Neural progenitor cell (in vitro differentiated cells): Measurements from ENCODE around the gene ZSCAN4. TPM values are rescaled to one million over a fixed set of nuclear protein-coding genes. Genes with fewer than 3 reads are reported as not detected.

Experiments used
- DNase-seq: peaks from one replicate; pipeline ENCODE4 v3.0.0-alpha.2; 2016; ENCODE audit warnings: low spot score
- H2AFZ ChIP-seq: fragments of 200-600 bp; sonication (generic); replicated peaks from 2 replicates; pipeline ENCODE4 v1.6.1; 2016; ENCODE audit warnings: antibody characterized with exemption
- H3F3A ChIP-seq: fragments of 200-600 bp; sonication (generic); 2 replicates; pipeline ENCODE4 v1.6.1; 2016; ENCODE audit warnings: antibody characterized with exemption, low read depth
- H3K27ac ChIP-seq: fragments of 200-600 bp; sonication (generic); 2 replicates; pipeline ENCODE4 v1.5.1; 2016; ENCODE audit warnings: mild to moderate bottlenecking
- H3K27me3 ChIP-seq: fragments of 200-600 bp; sonication (generic); 2 replicates; pipeline ENCODE4 v1.6.1; 2016; ENCODE audit warnings: mild to moderate bottlenecking, moderate library complexity
- H3K36me3 ChIP-seq: fragments of 200-600 bp; sonication (generic); 2 replicates; pipeline ENCODE4 v1.5.1; 2016
- H3K4me1 ChIP-seq: fragments of 200-600 bp; sonication (generic); 2 replicates; pipeline ENCODE4 v1.6.1; 2016; ENCODE audit warnings: mixed run types
- H3K4me2 ChIP-seq: fragments of 200-600 bp; sonication (generic); 2 replicates; pipeline ENCODE4 v1.6.1; 2016
- H3K4me3 ChIP-seq: fragments of 200-600 bp; sonication (generic); 2 replicates; pipeline ENCODE4 v1.5.1; 2016
- H3K79me2 ChIP-seq: fragments of 200-600 bp; sonication (generic); 2 replicates; pipeline ENCODE4 v1.6.1; 2016; ENCODE audit warnings: low read depth
- H3K9ac ChIP-seq: fragments of 200-600 bp; sonication (generic); 2 replicates; pipeline ENCODE4 v1.6.1; 2016
- H3K9me3 ChIP-seq: fragments of 200-600 bp; sonication (generic); 2 replicates; pipeline ENCODE4 v1.5.1; 2016; ENCODE audit warnings: low read depth
- H4K20me1 ChIP-seq: fragments of 200-600 bp; sonication (generic); 2 replicates; pipeline ENCODE4 v1.6.1; 2016; ENCODE audit warnings: low read depth
- H3K27ac Mint-ChIP-seq: 3 replicates; pipeline ENCODE4 v1.8.0; 2021; ENCODE audit warnings: mixed read lengths
- H3K27me3 Mint-ChIP-seq: 2 replicates; pipeline ENCODE4 v1.8.0; 2022; ENCODE audit warnings: low read depth, mild to moderate bottlenecking, inconsistent platforms, moderate library complexity, mixed read lengths; ENCODE audit not compliant: insufficient read depth
- H3K36me3 Mint-ChIP-seq: 3 replicates; pipeline ENCODE4 v1.8.0; 2021; ENCODE audit warnings: mixed read lengths
- H3K4me1 Mint-ChIP-seq: 3 replicates; pipeline ENCODE4 v1.8.0; 2021; ENCODE audit warnings: mixed read lengths
- H3K4me3 Mint-ChIP-seq: 3 replicates; pipeline ENCODE4 v1.8.0; 2021; ENCODE audit warnings: mild to moderate bottlenecking, moderate library complexity, mixed read lengths
- H3K9me3 Mint-ChIP-seq: 3 replicates; pipeline ENCODE4 v1.8.0; 2020; ENCODE audit warnings: mixed read lengths
- CTCF ChIP-seq: fragments of 200-600 bp; sonication (generic); IDR thresholded peaks from 2 replicates; pipeline ENCODE4 v1.5.1; 2017; ENCODE audit warnings: antibody characterized with exemption, mild to moderate bottlenecking
- EZH2 ChIP-seq: fragments of 200-600 bp; sonication (generic); IDR thresholded peaks from 2 replicates; pipeline ENCODE4 v1.6.1; 2017; ENCODE audit warnings: antibody characterized with exemption, mild to moderate bottlenecking, moderate library complexity
- EZH2phosphoT487 ChIP-seq: fragments of 200-600 bp; sonication (generic); IDR thresholded peaks from 2 replicates; pipeline ENCODE4 v1.6.1; 2017; ENCODE audit warnings: antibody characterized with exemption
- total RNA-seq: library from RNA; depleted of rRNA; stranded (reverse); fragments of >200 nt; gene quantifications from 2 replicates; pipeline ENCODE4 v1.2.3, GENCODE V29; 2015; ENCODE audit warnings: low replicate concordance

Gene ZSCAN4
- total RNA-seq, 1 donor from 2014 or later: not detected

- Histone ChIP-seq H3K9me3 (no peaks in the 10 kb centered on the region), H3K4me2 (no peak overlapping the region), H3K36me3 (peaks cover 8% of the 10 kb centered on the region), H2AFZ (no peak overlapping the region), H3K27ac (no peak overlapping the region), H3K79me2 (peaks cover 6% of the 10 kb centered on the region), H3K9ac (no peak overlapping the region), H3K4me1 (no peaks in the 10 kb centered on the region), H3K27me3 (no peaks in the 10 kb centered on the region), H3K4me3 (no peak overlapping the region), H3F3A (no peaks in the 10 kb centered on the region), H4K20me1 (no peaks in the 10 kb centered on the region)
- Mint-ChIP-seq H3K27me3 (peaks cover 4% of the 10 kb centered on the region), H3K4me1 (no peaks in the 10 kb centered on the region), H3K36me3 (peaks cover 72% of the 10 kb centered on the region), H3K9me3 (peaks cover 86% of the 10 kb centered on the region), H3K27ac (no peak overlapping the region), H3K4me3 (no peak overlapping the region)
- no peak for DNase-seq
- no peak for TF ChIP-seq EZH2phosphoT487
- no peak for TF ChIP-seq CTCF
- TF ChIP-seq EZH2: no peak
Observed at GRCh38 chr19:57719901-57720519, 51.3 kb downstream of the ZSCAN4 start.

DNA sequence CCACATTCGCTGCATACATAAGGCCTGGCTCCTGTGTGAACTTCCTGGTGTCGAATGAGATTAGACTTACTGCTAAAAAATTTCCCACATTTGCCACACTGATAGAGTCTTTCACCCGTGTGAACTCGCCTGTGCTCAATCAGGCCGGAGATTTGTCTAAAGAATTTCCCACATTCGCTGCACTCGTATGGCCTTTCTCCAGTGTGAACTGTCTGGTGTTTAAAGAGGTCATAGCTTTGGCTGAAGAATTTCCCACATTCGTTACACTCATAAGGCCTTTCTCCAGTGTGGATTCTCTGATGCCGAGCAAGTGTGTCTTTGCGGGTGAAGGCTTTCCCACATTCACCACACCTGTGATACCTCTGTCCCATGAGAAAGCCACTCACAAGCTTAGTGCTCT is 52.1 kb downstream of the ZSCAN4 start:
- no peak for DNase-seq
- Mint-ChIP-seq H3K27ac (no peak overlapping the region), H3K4me3 (no peak overlapping the region), H3K4me1 (no peaks in the 10 kb centered on the region), H3K36me3 (peaks cover 66% of the 10 kb centered on the region), H3K9me3 (peaks cover 87% of the 10 kb centered on the region), H3K27me3 (peaks cover 4% of the 10 kb centered on the region)
- TF ChIP-seq EZH2 (no peak), EZH2phosphoT487 (no peak), CTCF (no peak)
- Histone ChIP-seq H3K27me3 (no peaks in the 10 kb centered on the region), H3F3A (no peaks in the 10 kb centered on the region), H3K79me2 (peaks cover 14% of the 10 kb centered on the region), H3K4me2 (no peak overlapping the region), H3K9me3 (no peaks in the 10 kb centered on the region), H3K4me1 (no peaks in the 10 kb centered on the region), H3K4me3 (no peak overlapping the region), H3K36me3 (peaks cover 8% of the 10 kb centered on the region), H3K9ac (no peak overlapping the region), H4K20me1 (no peaks in the 10 kb centered on the region), H3K27ac (no peak overlapping the region), H2AFZ (no peak overlapping the region)

Other genes starting within 250 kb of the ZSCAN4 start
- 11.7 and 13.8 TPM in 2 replicates for gene ZNF749, start 233.6 kb upstream of the ZSCAN4 start, total RNA-seq
- gene VN1R1, start 211.8 kb upstream of the ZSCAN4 start, total RNA-seq: 1.7 and 4.4 TPM in 2 replicates
- gene ZNF772, start 191.4 kb upstream of the ZSCAN4 start, total RNA-seq: 33.3 and 34.5 TPM in 2 replicates
- gene ZNF419, start 181.2 kb upstream of the ZSCAN4 start, total RNA-seq: 25.6 and 30.2 TPM in 2 replicates
- 11.8 and 18.0 TPM in 2 replicates for gene ZNF773, start 169.0 kb upstream of the ZSCAN4 start, total RNA-seq
- gene ZNF549, start 141.6 kb upstream of the ZSCAN4 start, total RNA-seq: 10.6 and 15.6 TPM in 2 replicates
- gene ZNF550, start 109.1 kb upstream of the ZSCAN4 start, total RNA-seq: 10.7 and 11.1 TPM in 2 replicates
- 7.9 and 9.0 TPM in 2 replicates for gene ZNF416, start 90.0 kb upstream of the ZSCAN4 start, total RNA-seq
- gene ZIK1, start 84.8 kb upstream of the ZSCAN4 start, total RNA-seq: 35.1 and 56.1 TPM in 2 replicates
- gene ZNF530, start 69.0 kb upstream of the ZSCAN4 start, total RNA-seq: 10.5 and 20.4 TPM in 2 replicates
- 40.8 and 55.3 TPM in 2 replicates for gene ZNF134, start 54.7 kb upstream of the ZSCAN4 start, total RNA-seq
- gene ZNF211, start 35.8 kb upstream of the ZSCAN4 start, total RNA-seq: 27.0 and 42.1 TPM in 2 replicates
- 31.7 and 36.7 TPM in 2 replicates for gene ZNF551, start 13.0 kb downstream of the ZSCAN4 start, total RNA-seq
- 16.9 and 17.3 TPM in 2 replicates for gene ZNF154, start 40.3 kb downstream of the ZSCAN4 start, total RNA-seq
- 15.4 and 17.3 TPM in 2 replicates for gene ZNF671, start 58.7 kb downstream of the ZSCAN4 start, total RNA-seq
- 33.9 and 48.3 TPM in 2 replicates for gene ZNF776, start 77.9 kb downstream of the ZSCAN4 start, total RNA-seq
- 19.8 and 21.6 TPM in 2 replicates for gene ZNF586, start 100.7 kb downstream of the ZSCAN4 start, total RNA-seq
- 5.5 and 11.3 TPM in 2 replicates for gene ZNF552, start 146.0 kb downstream of the ZSCAN4 start, total RNA-seq
- gene ZNF587B, start 161.4 kb downstream of the ZSCAN4 start, total RNA-seq: 16.4 and 24.7 TPM in 2 replicates
- 30.4 and 48.2 TPM in 2 replicates for gene ZNF587, start 180.9 kb downstream of the ZSCAN4 start, total RNA-seq
- 30.7 and 33.0 TPM in 2 replicates for gene ZNF814, start 220.1 kb downstream of the ZSCAN4 start, total RNA-seq
- 20.6 and 27.2 TPM in 2 replicates for gene ZNF417, start 247.7 kb downstream of the ZSCAN4 start, total RNA-seq